Glomerular endothelial cell (primary cell): ENCODE results near the gene NDUFA1. TPM values are rescaled to one million over a fixed set of nuclear protein-coding genes. Genes with fewer than 3 reads are reported as not detected.
"Not testable (repeated sequence)": the region's sequence is repeated elsewhere in the genome, so short reads cannot be mapped to it uniquely, and the experiment has no call there.

Experiments used
- DNase-seq: peaks from one replicate; pipeline ENCODE4 v3.0.0-alpha.2; 2011; ENCODE audit warnings: low read depth, low spot score; ENCODE audit errors: extremely low read depth
- total RNA-seq: library from RNA; depleted of rRNA; stranded (reverse); fragments of >200 nt; gene quantifications from 2 replicates; pipeline ENCODE4 v1.2.3, GENCODE V29; 2015

NDUFA1 gene
- total RNA-seq: 64.1 and 69.8 TPM in 2 replicates

- DNase-seq: no peak
Observed at GRCh38 chrX:119871599-119872395, at the start of gene NDUFA1, which contains the start of gene RNF113A. TSS of gene NDUFA1 (plus strand) at chrX:119871832. CDS start at chrX:119871912, 80 bp downstream. TSS of gene RNF113A (minus strand) at chrX:119871733. CDS start at chrX:119871613, 120 bp downstream.

- not testable (repeated sequence) for DNase-seq
Observed at GRCh38 chrX:119824221-119824620, 47.4 kb upstream of the NDUFA1 start.

DNA sequence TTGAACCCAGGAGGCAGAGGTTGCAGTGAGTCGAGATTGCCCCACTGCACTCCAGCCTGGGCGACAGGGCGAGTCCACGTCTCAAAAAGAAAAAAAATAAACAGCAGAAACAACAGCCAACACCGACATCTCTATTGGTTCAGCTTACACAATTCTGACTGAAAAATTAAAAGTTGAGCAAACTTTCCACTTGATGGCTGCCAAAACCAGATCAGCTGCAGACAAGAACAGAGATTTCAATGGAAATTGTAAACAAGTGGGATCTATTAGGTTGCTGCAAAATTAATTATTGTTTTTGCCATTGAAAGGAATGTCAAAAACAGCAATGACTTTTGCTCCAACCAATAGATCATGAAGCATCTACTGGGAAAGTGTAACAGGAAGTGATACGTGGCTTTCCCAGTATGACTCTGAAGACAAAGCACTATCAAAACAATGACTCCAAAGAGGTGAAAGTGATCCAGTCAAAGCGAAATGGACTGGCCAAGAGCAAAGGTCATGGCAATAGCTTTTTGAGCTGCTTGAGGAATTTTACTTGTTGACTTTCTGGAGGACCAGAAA, 45.2 kb upstream of the NDUFA1 start:
- DNase-seq: no peak

- no peak for DNase-seq
Observed at GRCh38 chrX:119828446-119828845, 43.2 kb upstream of the NDUFA1 start.

DNA sequence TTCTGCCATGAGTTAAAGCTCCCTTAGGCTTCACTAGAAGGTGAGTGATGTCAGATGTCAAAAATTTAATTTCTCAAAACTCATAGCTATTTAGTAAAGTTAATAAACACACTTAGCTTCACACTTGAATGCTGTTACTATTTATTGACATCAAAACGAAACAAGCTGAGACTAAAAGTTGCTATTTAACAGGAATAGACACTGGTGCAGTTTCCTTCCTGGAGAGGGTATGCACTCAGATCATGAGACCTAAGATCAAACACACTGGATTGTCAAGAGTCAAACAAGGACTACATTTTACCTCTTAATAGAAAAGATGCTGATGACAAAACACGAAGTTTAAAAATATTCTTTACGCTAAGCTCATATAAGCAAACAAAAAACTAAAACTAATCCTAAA, 37.7 kb upstream of the NDUFA1 start:
- DNase-seq: no peak

- DNase-seq: peak; percentile 70
Observed at GRCh38 chrX:119852382-119853353, 19.0 kb upstream of the NDUFA1 start, which contains the start of gene UPF3B. TSS of gene UPF3B (minus strand) at chrX:119852963. CDS start at chrX:119852928, 35 bp downstream.

GRCh38 chrX:119853444-119853843, 18.2 kb upstream of the NDUFA1 start:
- DNase-seq: no peak

DNA sequence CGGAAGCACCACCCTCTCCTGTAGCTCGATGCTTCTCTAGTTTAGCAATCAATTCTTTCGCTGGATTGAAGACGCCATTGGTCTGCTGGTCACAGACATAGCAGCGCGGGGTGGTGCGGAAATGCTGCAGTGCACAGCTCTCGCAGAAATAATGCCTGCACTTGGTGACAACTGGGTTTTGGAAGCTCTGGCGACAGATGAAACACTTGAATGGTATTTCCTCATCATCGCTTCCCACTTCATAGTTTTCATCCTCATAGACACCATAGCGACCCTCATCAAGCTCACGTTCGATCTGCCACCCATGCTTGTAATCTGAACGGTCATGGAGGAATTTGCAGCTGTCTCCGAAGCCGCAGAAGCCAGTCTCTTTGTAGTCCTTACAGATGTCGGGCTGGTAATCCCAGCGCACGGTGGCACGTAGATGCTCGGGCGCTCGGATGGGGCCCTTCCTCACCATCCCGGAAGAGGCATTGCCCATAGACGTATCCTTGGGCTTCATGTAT, 953 bp upstream of the NDUFA1 start:
- DNase-seq: no peak

GRCh38 chrX:119871245-119871598, 410 bp upstream of the NDUFA1 start:
- no peak for DNase-seq

- no peak for DNase-seq
Observed at GRCh38 chrX:119878740-119879139, 7.1 kb downstream of the NDUFA1 start.

DNA sequence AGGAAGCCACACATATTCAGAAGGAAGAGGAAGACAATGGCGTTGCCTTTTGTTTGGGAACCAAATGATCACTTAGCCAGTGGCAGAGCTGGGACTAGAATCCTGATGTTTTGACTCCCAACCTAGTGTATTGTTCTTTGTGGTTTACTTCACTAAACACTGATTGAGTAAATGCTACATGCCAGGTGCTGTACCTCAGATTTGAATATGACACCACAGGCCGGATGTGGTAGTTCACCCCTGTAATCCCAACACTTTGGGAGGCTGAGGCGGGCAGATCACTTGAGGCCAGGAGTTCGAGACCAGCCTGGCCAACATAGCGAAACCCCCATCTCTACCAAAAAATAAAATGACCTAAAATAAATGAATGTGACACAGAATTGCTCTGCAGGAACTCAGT, 8.4 kb downstream of the NDUFA1 start:
- no peak for DNase-seq

- DNase-seq: no peak
Observed at GRCh38 chrX:119880552-119881437, 9.2 kb downstream of the NDUFA1 start.

- DNase-seq: no peak
Observed at GRCh38 chrX:119885554-119886428, 14.2 kb downstream of the NDUFA1 start.

GRCh38 chrX:119887721-119888425, 16.2 kb downstream of the NDUFA1 start:
- DNase-seq: no peak

DNA sequence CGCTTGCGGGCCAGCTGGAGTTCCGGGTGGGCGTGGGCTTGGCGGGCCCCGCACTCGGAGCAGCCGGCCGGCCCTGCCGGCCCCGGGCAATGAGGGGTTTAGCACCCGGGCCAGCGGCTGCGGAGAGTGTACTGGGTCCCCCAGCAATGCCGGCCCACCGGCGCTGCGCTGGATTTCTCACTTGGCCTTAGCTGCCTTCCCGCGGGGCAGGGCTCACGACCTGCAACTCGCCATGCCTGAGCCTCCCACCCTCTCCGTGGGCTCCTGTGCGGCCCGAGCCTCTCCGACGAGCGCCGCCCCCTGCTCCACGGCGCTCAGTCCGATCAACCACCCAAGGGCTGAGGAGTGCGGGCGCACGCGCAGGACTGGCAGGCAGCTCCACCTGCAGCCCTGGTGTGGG, 19.0 kb downstream of the NDUFA1 start:
- not testable (repeated sequence) for DNase-seq

GRCh38 chrX:119891961-119892692, 20.5 kb downstream of the NDUFA1 start:
- DNase-seq: not testable (repeated sequence)

- no peak for DNase-seq
Observed at GRCh38 chrX:119895843-119896326, 24.3 kb downstream of the NDUFA1 start, which contains the start of gene AKAP14. TSS of gene AKAP14 (plus strand) at chrX:119895893. CDS start at chrX:119903224, 7,331 bp downstream.
